Keratinocyte (primary cell): ENCODE measurements around the gene PRKCH.

ENCODE experiments used
- CTCF ChIP-seq, 3 experiments: IDR thresholded peaks in 1 of 3; conservative IDR thresholded peaks in 1 of 3; optimal IDR thresholded peaks in 1 of 3; 2 replicates in 2 of 3; 3 replicates in 1 of 3; pipeline versions ENCODE3 to v1.5.1; 2011; ENCODE audit warnings: low read length in 3 of 3, mild to moderate bottlenecking in 3 of 3, moderate library complexity in 2 of 3, control low read depth in 1 of 3, inconsistent platforms in 1 of 3; ENCODE audit not compliant: insufficient read depth in 2 of 3; ENCODE audit errors: extremely low read depth in 1 of 3
- EZH2 ChIP-seq: IDR thresholded peaks from one replicate; pipeline ENCODE4 v1.6.1; 2012; ENCODE audit warnings: inconsistent platforms, mild to moderate bottlenecking, low read length, moderate library complexity

GRCh38 chr14:61472011-61472672, 150.8 kb downstream of the PRKCH start:
- TF ChIP-seq CTCF (optimal IDR thresholded peaks at IDR 0.05 in 1 of 3, IDR thresholded peaks at IDR 0.05 in 1 of 3, conservative IDR thresholded peaks at IDR 0.05 in 1 of 3; ENCODE audit: extremely low read depth in 1 of 3, insufficient read depth in 2 of 3, low read length in 3 of 3): no peak
- no peak for TF ChIP-seq EZH2
